HepG2 (cell line): ENCODE results near the gene HAND1. TPM values are rescaled to one million over a fixed set of nuclear protein-coding genes. Genes with fewer than 3 reads are reported as not detected.

Source experiments
- CBX2 ChIP-seq, 2 experiments: fragments of 200-600 bp in 1 of 2; sonication (generic); formaldehyde crosslinking in 1 of 2; IDR thresholded peaks; 2 replicates each; pipeline versions ENCODE4 v1.7.0 to v1.8.1; 2018 to 2022; ENCODE audit warnings: low read depth in 2 of 2, low read length in 1 of 2, mild to moderate bottlenecking in 1 of 2, missing genetic modification reagents in 1 of 2
- DPF2 ChIP-seq: sonication (generic); formaldehyde crosslinking; IDR thresholded peaks from 2 replicates; pipeline ENCODE4 v1.4.0; 2020; ENCODE audit warnings: mild to moderate bottlenecking, low read depth, missing genetic modification reagents, borderline replicate concordance
- FOXA1 ChIP-seq, 2 experiments: fragments of 450-650 bp in 1 of 2; sonication (generic) in 1 of 2; formaldehyde crosslinking in 1 of 2; IDR thresholded peaks; 2 replicates each; pipeline versions ENCODE4 v1.4.0 to v1.6.1; 2016 to 2020; ENCODE audit warnings: missing genetic modification reagents in 1 of 2
- GTF3A ChIP-seq: sonication (generic); formaldehyde crosslinking; conservative IDR thresholded peaks from 2 replicates; pipeline ENCODE4 v1.4.0; 2020; ENCODE audit warnings: mild to moderate bottlenecking, missing genetic modification reagents
- LBX2 ChIP-seq: sonication (generic); formaldehyde crosslinking; IDR thresholded peaks from 2 replicates; pipeline ENCODE4 v1.5.0; 2020; ENCODE audit warnings: missing genetic modification reagents, mild to moderate bottlenecking, borderline replicate concordance
- MTF1 ChIP-seq: sonication (generic); formaldehyde crosslinking; IDR thresholded peaks from 2 replicates; pipeline ENCODE4 v1.5.0; 2020; ENCODE audit warnings: missing genetic modification reagents
- MXD4 ChIP-seq: IDR thresholded peaks from 2 replicates; pipeline ENCODE4 v1.6.1; 2016; ENCODE audit warnings: mild to moderate bottlenecking, missing biosample characterization, missing genetic modification reagents
- NCOA2 ChIP-seq: sonication (generic); formaldehyde crosslinking; IDR thresholded peaks from 2 replicates; pipeline ENCODE4 v1.8.0; 2022; ENCODE audit warnings: inconsistent platforms
- NPAS2 ChIP-seq: sonication (generic); formaldehyde crosslinking; IDR thresholded peaks from 2 replicates; pipeline ENCODE4 v1.8.0; 2022; ENCODE audit warnings: mild to moderate bottlenecking, missing genetic modification reagents, borderline replicate concordance
- RARG ChIP-seq: sonication (generic); formaldehyde crosslinking; IDR thresholded peaks from 2 replicates; pipeline ENCODE4 v1.4.0; 2020; ENCODE audit warnings: low read depth, mild to moderate bottlenecking, missing genetic modification reagents
- RBM39 ChIP-seq: fragments of 200-400 bp; formaldehyde crosslinking; IDR thresholded peaks from one replicate; pipeline ENCODE4 v1.6.1; 2018; ENCODE audit warnings: antibody characterized with exemption, mild to moderate bottlenecking, low read depth, low read length; ENCODE audit not compliant: poor library complexity, severe bottlenecking
- RXRA ChIP-seq: sonication (generic); formaldehyde crosslinking; IDR thresholded peaks from 2 replicates; pipeline ENCODE4 v1.5.1; 2020; ENCODE audit warnings: missing genetic modification reagents
- SETDB1 ChIP-seq: sonication (generic); formaldehyde crosslinking; IDR thresholded peaks from 2 replicates; pipeline ENCODE4 v1.5.1; 2020; ENCODE audit warnings: missing genetic modification reagents, mild to moderate bottlenecking, borderline replicate concordance
- U2AF2 ChIP-seq: fragments of 200-400 bp; formaldehyde crosslinking; IDR thresholded peaks from 2 replicates; pipeline ENCODE4 v1.6.1; 2017; ENCODE audit warnings: low read depth, mild to moderate bottlenecking, low read length
- YEATS4 ChIP-seq: sonication (generic); formaldehyde crosslinking; IDR thresholded peaks from 2 replicates; pipeline ENCODE4 v1.4.0; 2020; ENCODE audit warnings: missing genetic modification reagents, borderline replicate concordance
- ZBTB7A ChIP-seq: sonication (generic); formaldehyde crosslinking; IDR thresholded peaks from 2 replicates; pipeline ENCODE4 v1.8.0; 2022; ENCODE audit warnings: mild to moderate bottlenecking, missing genetic modification reagents
- ZFP62 ChIP-seq: sonication (generic); formaldehyde crosslinking; IDR thresholded peaks from 2 replicates; pipeline ENCODE4 v1.4.0; 2020; ENCODE audit warnings: missing genetic modification reagents
- ZNF20 ChIP-seq: sonication (generic); formaldehyde crosslinking; IDR thresholded peaks from 2 replicates; pipeline ENCODE4 v1.4.0; 2020; ENCODE audit warnings: mild to moderate bottlenecking, moderate library complexity, missing genetic modification reagents
- polyA plus RNA-seq, 8 experiments: library from polyadenylated mRNA; depleted of rRNA in 3 of 8; stranded (reverse) in 7 of 8; unstranded in 1 of 8; fragments of >200 nt; fragmentation: Illumina TruSeq in 4 of 8; extraction: Trizol in 4 of 8; gene quantifications; 2 replicates each; pipeline versions ENCODE4 v1.2.1 to v1.2.3, GENCODE V29; 2011 to 2016; ENCODE audit warnings: low read depth in 4 of 8, missing spikeins in 1 of 8, mixed read lengths in 1 of 8; ENCODE audit not compliant: insufficient read depth in 1 of 8
- total RNA-seq, 5 experiments: library from RNA; depleted of rRNA; stranded (reverse); fragments of >200 nt; fragmentation: Illumina TruSeq; extraction: Trizol; gene quantifications; 2 replicates each; pipeline ENCODE4 v1.2.3, GENCODE V29; 2016; ENCODE audit warnings: low read depth in 1 of 5
- TF ChIP-seq, protein P1 (sequence below), 2 experiments: fragments of 450-650 bp in 1 of 2; sonication (generic) in 1 of 2; formaldehyde crosslinking in 1 of 2; IDR thresholded peaks; 2 replicates each; pipeline versions ENCODE4 v1.6.1 to v1.8.0; 2016 to 2022; ENCODE audit warnings: antibody characterized with exemption in 1 of 2, mild to moderate bottlenecking in 1 of 2, missing genetic modification reagents in 1 of 2

The HAND1 gene
- total and polyA plus RNA-seq, 2 of the 13 experiments (the other 11 are each of a cell fraction or from before 2014, with no cell fraction given), result not detected

GRCh38 chr5:154446195-154447088 is 31.6 kb downstream of the HAND1 start (continued):
- TF ChIP-seq RXRA (CRISPR knock-in tag) (no peak), FOXA1 (IDR thresholded peaks at IDR 0.05) (no peak), FOXA1 (CRISPR knock-in tag; IDR thresholded peaks at IDR 0.05) (no peak), NPAS2 (CRISPR knock-in tag) (no peak), ZFP62 (CRISPR knock-in tag) (no peak), MTF1 (CRISPR knock-in tag) (no peak), RBM39 (no peak), ZNF20 (CRISPR knock-in tag) (no peak), CBX2 (IDR thresholded peaks at IDR 0.05; ENCODE audit: low read depth, low read length) (no peak), CBX2 (CRISPR knock-in tag; IDR thresholded peaks at IDR 0.05; ENCODE audit: low read depth) (no peak), ZBTB7A (CRISPR knock-in tag) (no peak), DPF2 (CRISPR knock-in tag) (no peak), RARG (CRISPR knock-in tag) (no peak), U2AF2 (no peak), MXD4 (CRISPR knock-in tag) (0 out of 2 replicates have a peak, but pooled peaks have one; percentile 26), YEATS4 (peak; percentile 23; the same call in 1 of the 2 replicates), NCOA2 (CRISPR knock-in tag) (no peak), LBX2 (CRISPR knock-in tag) (no peak), SETDB1 (CRISPR knock-in tag) (no peak), GTF3A (no peak)
- TF ChIP-seq, protein P1, sequence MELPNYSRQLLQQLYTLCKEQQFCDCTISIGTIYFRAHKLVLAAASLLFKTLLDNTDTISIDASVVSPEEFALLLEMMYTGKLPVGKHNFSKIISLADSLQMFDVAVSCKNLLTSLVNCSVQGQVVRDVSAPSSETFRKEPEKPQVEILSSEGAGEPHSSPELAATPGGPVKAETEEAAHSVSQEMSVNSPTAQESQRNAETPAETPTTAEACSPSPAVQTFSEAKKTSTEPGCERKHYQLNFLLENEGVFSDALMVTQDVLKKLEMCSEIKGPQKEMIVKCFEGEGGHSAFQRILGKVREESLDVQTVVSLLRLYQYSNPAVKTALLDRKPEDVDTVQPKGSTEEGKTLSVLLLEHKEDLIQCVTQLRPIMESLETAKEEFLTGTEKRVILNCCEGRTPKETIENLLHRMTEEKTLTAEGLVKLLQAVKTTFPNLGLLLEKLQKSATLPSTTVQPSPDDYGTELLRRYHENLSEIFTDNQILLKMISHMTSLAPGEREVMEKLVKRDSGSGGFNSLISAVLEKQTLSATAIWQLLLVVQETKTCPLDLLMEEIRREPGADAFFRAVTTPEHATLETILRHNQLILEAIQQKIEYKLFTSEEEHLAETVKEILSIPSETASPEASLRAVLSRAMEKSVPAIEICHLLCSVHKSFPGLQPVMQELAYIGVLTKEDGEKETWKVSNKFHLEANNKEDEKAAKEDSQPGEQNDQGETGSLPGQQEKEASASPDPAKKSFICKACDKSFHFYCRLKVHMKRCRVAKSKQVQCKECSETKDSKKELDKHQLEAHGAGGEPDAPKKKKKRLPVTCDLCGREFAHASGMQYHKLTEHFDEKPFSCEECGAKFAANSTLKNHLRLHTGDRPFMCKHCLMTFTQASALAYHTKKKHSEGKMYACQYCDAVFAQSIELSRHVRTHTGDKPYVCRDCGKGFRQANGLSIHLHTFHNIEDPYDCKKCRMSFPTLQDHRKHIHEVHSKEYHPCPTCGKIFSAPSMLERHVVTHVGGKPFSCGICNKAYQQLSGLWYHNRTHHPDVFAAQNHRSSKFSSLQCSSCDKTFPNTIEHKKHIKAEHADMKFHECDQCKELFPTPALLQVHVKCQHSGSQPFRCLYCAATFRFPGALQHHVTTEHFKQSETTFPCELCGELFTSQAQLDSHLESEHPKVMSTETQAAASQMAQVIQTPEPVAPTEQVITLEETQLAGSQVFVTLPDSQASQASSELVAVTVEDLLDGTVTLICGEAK (IDR thresholded peaks at IDR 0.05), result no peak
- TF ChIP-seq, protein P1 (CRISPR knock-in tag; IDR thresholded peaks at IDR 0.05), result no peak; the same call in 1 of the 2 replicates
